Measurements from ENCODE around the gene MNDA.

The MNDA gene

GRCh38 chr1:158898722-158899121 is 67.6 kb downstream of the MNDA start:
- TF ChIP-seq, protein P1, sequence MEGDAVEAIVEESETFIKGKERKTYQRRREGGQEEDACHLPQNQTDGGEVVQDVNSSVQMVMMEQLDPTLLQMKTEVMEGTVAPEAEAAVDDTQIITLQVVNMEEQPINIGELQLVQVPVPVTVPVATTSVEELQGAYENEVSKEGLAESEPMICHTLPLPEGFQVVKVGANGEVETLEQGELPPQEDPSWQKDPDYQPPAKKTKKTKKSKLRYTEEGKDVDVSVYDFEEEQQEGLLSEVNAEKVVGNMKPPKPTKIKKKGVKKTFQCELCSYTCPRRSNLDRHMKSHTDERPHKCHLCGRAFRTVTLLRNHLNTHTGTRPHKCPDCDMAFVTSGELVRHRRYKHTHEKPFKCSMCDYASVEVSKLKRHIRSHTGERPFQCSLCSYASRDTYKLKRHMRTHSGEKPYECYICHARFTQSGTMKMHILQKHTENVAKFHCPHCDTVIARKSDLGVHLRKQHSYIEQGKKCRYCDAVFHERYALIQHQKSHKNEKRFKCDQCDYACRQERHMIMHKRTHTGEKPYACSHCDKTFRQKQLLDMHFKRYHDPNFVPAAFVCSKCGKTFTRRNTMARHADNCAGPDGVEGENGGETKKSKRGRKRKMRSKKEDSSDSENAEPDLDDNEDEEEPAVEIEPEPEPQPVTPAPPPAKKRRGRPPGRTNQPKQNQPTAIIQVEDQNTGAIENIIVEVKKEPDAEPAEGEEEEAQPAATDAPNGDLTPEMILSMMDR (IDR thresholded peaks at IDR 0.05) = no peak
- no peak overlapping the region for H3K27ac ChIP-seq

All from 22Rv1 (cell line).